Ishikawa (cell line): ENCODE data around the gene AP3B1.

Experiments used
- CEBPB ChIP-seq: IDR thresholded peaks from 2 replicates; pipeline ENCODE4 v1.6.1; 2012
- CREB1 ChIP-seq: IDR thresholded peaks from 2 replicates; pipeline ENCODE4 v1.6.1; 2012; ENCODE audit warnings: low read depth
- EGR1 ChIP-seq: IDR thresholded peaks from 2 replicates; pipeline ENCODE4 v1.6.1; 2012
- EP300 ChIP-seq: IDR thresholded peaks from 2 replicates; pipeline ENCODE4 v1.6.1; 2012; ENCODE audit warnings: borderline replicate concordance
- FOXM1 ChIP-seq: IDR thresholded peaks from 2 replicates; pipeline ENCODE4 v1.6.1; 2012; ENCODE audit warnings: low read depth, borderline replicate concordance
- MAX ChIP-seq: IDR thresholded peaks from 2 replicates; pipeline ENCODE4 v1.6.1; 2012
- NFIC ChIP-seq: IDR thresholded peaks from 2 replicates; pipeline ENCODE4 v1.6.1; 2012
- RAD21 ChIP-seq: IDR thresholded peaks from 2 replicates; pipeline ENCODE4 v1.6.1; 2012; ENCODE audit warnings: low read depth
- REST ChIP-seq: IDR thresholded peaks from 2 replicates; pipeline ENCODE4 v1.6.1; 2012; ENCODE audit warnings: low read depth, mild to moderate bottlenecking
- TAF1 ChIP-seq: IDR thresholded peaks from 2 replicates; pipeline ENCODE4 v1.6.1; 2012; ENCODE audit warnings: low read depth, mild to moderate bottlenecking
- TCF12 ChIP-seq: IDR thresholded peaks from 2 replicates; pipeline ENCODE4 v1.6.1; 2012; ENCODE audit warnings: low read depth
- TEAD4 ChIP-seq: IDR thresholded peaks from 2 replicates; pipeline ENCODE4 v1.6.1; 2012
- USF1 ChIP-seq: IDR thresholded peaks from 2 replicates; pipeline ENCODE4 v1.6.1; 2012
- YY1 ChIP-seq: IDR thresholded peaks from 2 replicates; pipeline ENCODE4 v1.6.1; 2012; ENCODE audit warnings: low read depth
- ZBTB7A ChIP-seq: IDR thresholded peaks from 2 replicates; pipeline ENCODE4 v1.6.1; 2012; ENCODE audit warnings: low read depth

Gene AP3B1

GRCh38 chr5:78243639-78244038 lies 50.9 kb downstream of the AP3B1 start:
- TF ChIP-seq ZBTB7A, result no peak

- no peak for TF ChIP-seq TCF12
- TF ChIP-seq ZBTB7A, result no peak
- TF ChIP-seq CEBPB, result no peak
- no peak for TF ChIP-seq USF1
- TF ChIP-seq EGR1, result no peak
- no peak for TF ChIP-seq MAX
- TF ChIP-seq YY1, result no peak
- TF ChIP-seq REST, result no peak
- TF ChIP-seq TAF1, result no peak
- TF ChIP-seq EP300, result no peak
- no peak for TF ChIP-seq FOXM1
- no peak for TF ChIP-seq CREB1
- TF ChIP-seq RAD21, result no peak
- TF ChIP-seq TEAD4, result no peak
- no peak for TF ChIP-seq NFIC
These were observed 51.4 kb downstream of the AP3B1 start for GRCh38 chr5:78243091-78243490.

- no peak for TF ChIP-seq RAD21
- no peak for TF ChIP-seq YY1
- TF ChIP-seq ZBTB7A, result no peak
- TF ChIP-seq EP300, result no peak
- no peak for TF ChIP-seq TCF12
- TF ChIP-seq CREB1, result no peak
These were observed 52.5 kb downstream of the AP3B1 start for GRCh38 chr5:78242001-78242400.

- no peak for TF ChIP-seq CREB1
- TF ChIP-seq FOXM1, result no peak
- no peak for TF ChIP-seq EGR1
- TF ChIP-seq REST, result no peak
- TF ChIP-seq ZBTB7A, result no peak
- no peak for TF ChIP-seq TAF1
- no peak for TF ChIP-seq NFIC
- TF ChIP-seq USF1, result no peak
- TF ChIP-seq RAD21, result no peak
- no peak for TF ChIP-seq MAX
- no peak for TF ChIP-seq TEAD4
- TF ChIP-seq YY1, result no peak
- TF ChIP-seq TCF12, result no peak
These were observed 56.6 kb downstream of the AP3B1 start for GRCh38 chr5:78237911-78238310.

GRCh38 chr5:78236046-78236445 lies 58.5 kb downstream of the AP3B1 start:
- no peak for TF ChIP-seq YY1
- TF ChIP-seq ZBTB7A, result no peak
- no peak for TF ChIP-seq NFIC
- no peak for TF ChIP-seq CEBPB
- TF ChIP-seq CREB1, result no peak
- TF ChIP-seq TCF12, result no peak
- TF ChIP-seq TEAD4, result no peak
- no peak for TF ChIP-seq TAF1
- no peak for TF ChIP-seq EGR1
- TF ChIP-seq EP300, result no peak
- no peak for TF ChIP-seq FOXM1
- TF ChIP-seq USF1, result no peak
- no peak for TF ChIP-seq RAD21
- no peak for TF ChIP-seq MAX
- TF ChIP-seq REST, result no peak
